ES-I3 (cell line): ENCODE data around the gene PMEPA1.

ENCODE experiments used
- H3K36me3 ChIP-seq: 2 replicates; pipeline ENCODE4 v1.6.1; 2013; ENCODE audit warnings: mild to moderate bottlenecking, low read length, control low read depth, moderate library complexity; ENCODE audit not compliant: insufficient read depth
- H3K4me1 ChIP-seq: 2 replicates; pipeline ENCODE4 v1.6.1; 2013; ENCODE audit warnings: mild to moderate bottlenecking, control low read depth, low read length; ENCODE audit not compliant: insufficient read depth
- H3K9ac ChIP-seq: 2 replicates; pipeline ENCODE4 v1.6.1; 2013; ENCODE audit warnings: low read depth, mild to moderate bottlenecking, low read length, moderate library complexity
- H3K9me3 ChIP-seq: 2 replicates; pipeline ENCODE4 v1.6.1; 2013; ENCODE audit warnings: mild to moderate bottlenecking, low read length, moderate library complexity; ENCODE audit not compliant: control insufficient read depth, insufficient read depth

Gene PMEPA1

DNA sequence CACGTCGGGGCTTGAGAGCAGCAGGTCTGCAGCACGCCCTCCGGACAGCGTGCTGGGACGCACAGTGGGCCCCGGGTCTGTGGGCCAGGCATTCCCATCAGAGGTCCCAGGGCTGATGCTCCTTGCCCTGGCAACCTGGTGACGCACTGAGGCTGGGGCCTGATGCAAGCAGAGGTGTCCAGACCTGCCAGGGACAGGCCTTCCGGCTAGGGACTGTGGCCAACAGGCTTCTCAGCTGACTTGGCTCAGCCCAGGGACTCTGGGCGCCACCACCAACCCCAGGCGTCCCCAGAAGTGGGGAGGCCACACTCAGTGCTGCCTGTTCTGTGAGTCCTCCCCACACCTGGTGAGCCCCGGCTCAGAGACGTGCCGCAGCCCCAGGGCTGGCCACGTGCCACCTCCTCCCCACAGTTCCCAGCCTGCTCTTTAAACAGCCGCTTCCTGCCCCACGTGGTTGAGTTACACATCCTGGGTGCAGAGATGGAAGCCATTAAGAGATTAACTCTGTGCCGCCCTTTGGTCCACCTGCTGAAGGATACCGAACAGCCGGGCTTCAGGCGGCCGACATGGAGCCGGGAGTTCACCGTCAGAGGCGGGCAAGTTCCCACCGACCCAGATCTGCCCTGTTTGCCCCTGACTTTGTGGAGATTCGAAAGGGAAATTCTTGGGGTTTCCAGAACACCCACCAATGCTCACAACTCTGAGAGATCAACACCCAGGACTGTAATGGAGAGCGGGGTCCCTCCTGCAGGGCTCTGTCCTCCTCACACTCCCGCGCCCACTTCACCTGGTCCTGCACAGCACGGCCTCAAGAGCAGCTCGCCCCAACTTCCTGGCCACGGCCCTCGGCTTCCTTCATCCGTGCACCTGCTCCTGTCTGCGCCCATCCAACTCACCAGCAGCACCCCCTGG is 52.0 kb downstream of the PMEPA1 start:
- Histone ChIP-seq H3K9me3 (no peaks in the 10 kb centered on the region), H3K9ac (no peak overlapping the region), H3K36me3 (no peaks in the 10 kb centered on the region; the same call in 1 of the 2 replicates), H3K4me1 (no peaks in the 10 kb centered on the region; the same call in 1 of the 2 replicates)

DNA sequence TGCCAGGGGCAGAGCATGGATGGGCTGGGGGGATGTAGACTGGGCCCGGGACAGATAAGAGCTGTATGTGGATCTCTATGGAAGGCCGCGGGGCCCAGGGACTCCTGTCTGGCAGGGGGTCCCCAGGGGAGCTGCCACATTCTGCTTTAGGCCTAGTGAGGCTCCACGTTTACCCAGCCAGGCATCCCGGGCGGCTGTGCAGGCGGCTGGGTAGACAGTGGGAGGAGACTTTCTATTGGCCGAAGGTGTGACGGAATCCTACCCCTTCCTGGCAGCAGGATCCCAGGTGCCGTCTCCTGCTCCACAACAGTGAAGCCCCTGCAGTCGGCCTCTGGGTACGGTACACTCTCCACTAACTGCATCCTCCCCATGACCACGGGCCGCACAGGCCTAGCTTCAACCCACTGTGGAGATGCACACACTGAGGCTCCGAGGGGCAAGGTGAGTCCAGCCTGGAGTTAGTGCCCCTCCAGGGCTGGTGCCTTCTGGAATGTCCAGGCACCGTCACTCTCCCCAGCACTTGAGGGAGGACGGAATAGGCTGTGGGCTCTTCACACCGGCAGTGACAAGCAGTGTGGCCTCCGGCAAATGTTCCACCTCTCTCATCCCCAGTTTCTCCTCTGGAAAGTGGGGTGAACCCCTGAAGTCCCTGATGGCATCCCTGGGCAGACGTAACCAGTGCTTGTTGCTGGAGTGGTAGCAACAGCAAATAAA is 52.8 kb downstream of the PMEPA1 start:
- Histone ChIP-seq H3K36me3 (no peaks in the 10 kb centered on the region; the same call in 1 of the 2 replicates), H3K9me3 (no peaks in the 10 kb centered on the region), H3K9ac (no peak overlapping the region), H3K4me1 (no peaks in the 10 kb centered on the region; the same call in 1 of the 2 replicates)

DNA sequence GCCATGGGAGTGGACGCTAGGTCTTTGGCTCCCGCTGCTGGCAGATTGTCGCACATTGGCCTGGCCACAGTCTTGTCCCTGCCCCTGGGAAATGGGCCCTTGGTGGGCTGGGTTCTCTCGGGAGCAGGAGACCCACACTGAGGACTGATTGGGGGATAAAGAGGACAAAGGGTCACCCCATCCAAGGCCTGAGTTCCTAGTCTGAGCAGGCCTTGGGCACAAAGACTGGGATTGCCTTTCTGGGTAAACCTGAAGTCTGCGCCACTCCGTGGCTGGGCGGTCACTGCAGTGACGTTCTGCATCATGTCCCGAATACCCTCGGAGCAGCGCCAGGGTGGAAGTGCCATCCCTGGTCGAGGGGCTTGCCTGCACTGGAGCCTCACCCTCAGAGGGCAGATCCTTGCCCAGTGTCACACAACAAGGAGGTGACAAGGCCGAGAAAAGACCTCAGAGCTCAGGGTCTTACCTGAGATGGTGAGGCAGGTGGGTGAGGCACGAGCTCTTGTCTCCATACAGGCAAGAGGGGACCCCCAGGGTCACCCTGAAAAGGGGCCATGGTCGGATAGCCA is 53.5 kb downstream of the PMEPA1 start:
- Histone ChIP-seq H3K9ac (no peak overlapping the region), H3K36me3 (no peaks in the 10 kb centered on the region; the same call in 1 of the 2 replicates), H3K4me1 (no peaks in the 10 kb centered on the region; the same call in 1 of the 2 replicates), H3K9me3 (no peaks in the 10 kb centered on the region)

DNA sequence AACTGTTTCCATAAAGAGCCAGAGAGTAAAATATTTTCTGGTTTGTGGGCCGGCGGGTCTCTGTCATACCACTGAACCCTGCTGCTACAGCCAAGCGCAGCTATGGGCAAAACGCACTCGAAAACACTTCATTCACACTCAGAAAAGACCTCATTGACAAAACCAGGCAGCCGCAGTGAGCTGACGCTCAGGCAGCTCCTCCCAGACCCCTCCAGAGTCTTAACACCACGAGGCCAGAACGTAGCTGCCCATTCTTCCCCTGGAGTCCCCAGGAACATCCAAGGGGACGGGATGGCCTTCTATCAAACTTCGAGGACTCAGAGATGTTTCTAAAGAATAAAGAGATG is 54.0 kb downstream of the PMEPA1 start:
- Histone ChIP-seq H3K9me3 (no peaks in the 10 kb centered on the region), H3K4me1 (no peaks in the 10 kb centered on the region; the same call in 1 of the 2 replicates), H3K36me3 (no peaks in the 10 kb centered on the region; the same call in 1 of the 2 replicates), H3K9ac (no peak overlapping the region)

DNA sequence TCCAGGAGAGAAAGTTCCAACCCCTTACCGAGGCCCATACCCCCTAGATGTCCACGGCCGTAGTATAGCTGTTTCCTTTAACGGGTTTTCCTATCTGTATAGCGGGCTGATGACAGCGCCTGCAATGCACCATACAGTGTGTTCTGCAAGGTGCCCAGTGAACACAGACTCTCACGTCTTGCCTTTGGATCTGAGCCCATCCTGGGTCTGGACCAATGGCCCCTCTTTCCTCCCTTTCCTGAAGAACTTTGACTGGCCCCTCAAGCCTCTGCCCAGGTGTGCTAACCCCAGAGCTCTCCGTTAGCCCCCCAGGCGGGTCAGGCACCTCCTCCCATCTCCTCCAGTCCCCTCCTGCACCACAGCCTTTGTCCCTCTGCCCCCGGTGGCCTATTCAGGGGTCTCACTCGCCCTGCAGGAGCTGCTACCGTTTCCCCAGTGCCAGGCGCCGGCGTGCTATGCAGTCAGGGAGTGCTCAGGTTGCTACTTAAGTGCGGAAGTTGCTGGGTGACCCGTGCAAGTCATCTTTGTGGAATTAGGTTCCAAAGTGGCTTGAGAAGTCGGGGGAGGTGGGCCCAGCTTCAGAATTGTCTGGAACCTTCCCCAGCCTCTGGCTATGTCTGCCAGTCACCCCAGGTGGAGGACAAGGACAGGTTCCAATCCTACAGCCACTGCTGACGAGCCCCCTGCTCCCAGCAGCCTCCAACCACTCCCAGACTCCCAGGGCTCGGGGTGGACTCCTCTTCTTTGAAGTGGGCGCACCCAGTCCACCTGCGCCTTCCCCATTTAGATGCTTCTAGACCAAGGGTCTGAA is 54.6 kb downstream of the PMEPA1 start:
- Histone ChIP-seq H3K4me1 (no peaks in the 10 kb centered on the region; the same call in 1 of the 2 replicates), H3K9ac (no peak overlapping the region), H3K36me3 (no peaks in the 10 kb centered on the region; the same call in 1 of the 2 replicates), H3K9me3 (no peaks in the 10 kb centered on the region)

DNA sequence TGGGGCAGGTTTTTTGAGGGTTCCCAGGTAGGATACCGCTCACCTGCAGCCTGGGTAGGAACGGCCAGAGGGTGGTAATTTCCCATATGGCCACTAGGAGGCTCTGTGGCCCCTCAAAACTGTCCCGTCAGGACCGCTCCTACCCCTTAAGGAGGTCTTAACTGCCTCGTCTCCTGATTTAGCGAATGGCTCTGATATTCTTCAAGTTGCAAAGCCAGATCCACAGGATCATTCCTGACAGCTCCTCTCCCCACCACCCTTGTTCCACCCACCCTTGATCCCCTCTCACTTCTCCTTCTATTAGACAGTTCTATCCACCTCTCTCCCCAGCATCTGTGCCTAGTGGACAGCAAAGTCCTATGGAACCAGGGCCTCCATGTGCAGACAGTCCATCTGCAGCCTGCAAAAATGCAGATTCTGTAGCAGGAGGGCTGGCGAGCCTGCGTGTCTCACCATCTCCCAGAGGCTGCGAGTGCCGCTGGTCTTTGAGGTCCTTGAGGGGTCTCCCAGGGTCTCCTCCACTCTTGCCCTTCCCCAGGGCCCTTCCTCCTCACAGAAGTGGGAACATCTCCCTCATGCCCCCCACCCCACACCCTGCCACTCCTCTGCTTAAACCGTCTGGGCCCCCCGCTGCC is 55.3 kb downstream of the PMEPA1 start:
- Histone ChIP-seq H3K9ac (no peak overlapping the region), H3K36me3 (no peaks in the 10 kb centered on the region; the same call in 1 of the 2 replicates)

DNA sequence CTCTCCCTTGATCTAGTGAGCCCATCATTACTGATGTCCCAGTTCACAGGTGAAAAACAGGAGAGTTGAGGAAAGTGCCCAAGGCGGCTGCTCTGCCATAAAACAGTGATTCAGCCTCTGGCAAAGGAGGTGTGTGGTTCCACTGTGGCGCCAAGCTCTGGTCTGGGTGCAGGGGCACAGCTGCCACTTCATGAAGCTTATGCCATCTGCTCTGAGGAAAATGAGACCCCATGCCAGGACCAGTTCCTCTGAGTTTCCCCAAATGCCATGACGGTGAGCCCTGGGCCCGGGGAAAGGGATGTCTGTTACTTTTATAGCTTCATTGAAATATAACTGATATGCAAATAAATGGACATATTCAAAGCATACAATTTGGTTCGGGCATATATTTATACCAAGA is 55.9 kb downstream of the PMEPA1 start:
- no peaks in the 10 kb centered on the region; the same call in 1 of the 2 replicates for H3K4me1 ChIP-seq
- H3K36me3 ChIP-seq, result no peaks in the 10 kb centered on the region; the same call in 1 of the 2 replicates
- H3K9me3 ChIP-seq, result no peaks in the 10 kb centered on the region
- H3K9ac ChIP-seq, result no peak overlapping the region

More for the DNA sequence above, 55.3 kb downstream of the PMEPA1 start:
- Histone ChIP-seq H3K4me1 (no peaks in the 10 kb centered on the region; the same call in 1 of the 2 replicates), H3K9me3 (no peaks in the 10 kb centered on the region)

DNA sequence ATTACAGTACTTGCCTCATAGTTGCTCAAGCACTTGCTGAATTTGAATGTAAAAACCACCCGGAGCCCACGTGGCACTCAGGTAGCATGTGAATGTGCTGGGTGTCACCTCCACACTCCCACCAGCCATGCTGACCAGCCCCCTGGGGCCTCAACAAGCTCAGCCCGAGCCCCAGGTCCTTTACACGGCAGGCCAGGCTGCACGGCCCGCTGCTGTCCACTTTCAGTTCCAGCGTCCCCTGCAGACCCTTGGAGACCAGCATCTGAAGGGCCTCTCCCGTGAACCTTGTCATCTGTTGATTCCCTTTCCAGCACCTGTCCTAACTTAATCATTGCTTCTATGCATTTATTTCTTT is 56.3 kb downstream of the PMEPA1 start:
- H3K9ac ChIP-seq, result no peak overlapping the region
- H3K4me1 ChIP-seq, result no peaks in the 10 kb centered on the region; the same call in 1 of the 2 replicates
- no peaks in the 10 kb centered on the region for H3K9me3 ChIP-seq
- no peaks in the 10 kb centered on the region; the same call in 1 of the 2 replicates for H3K36me3 ChIP-seq

DNA sequence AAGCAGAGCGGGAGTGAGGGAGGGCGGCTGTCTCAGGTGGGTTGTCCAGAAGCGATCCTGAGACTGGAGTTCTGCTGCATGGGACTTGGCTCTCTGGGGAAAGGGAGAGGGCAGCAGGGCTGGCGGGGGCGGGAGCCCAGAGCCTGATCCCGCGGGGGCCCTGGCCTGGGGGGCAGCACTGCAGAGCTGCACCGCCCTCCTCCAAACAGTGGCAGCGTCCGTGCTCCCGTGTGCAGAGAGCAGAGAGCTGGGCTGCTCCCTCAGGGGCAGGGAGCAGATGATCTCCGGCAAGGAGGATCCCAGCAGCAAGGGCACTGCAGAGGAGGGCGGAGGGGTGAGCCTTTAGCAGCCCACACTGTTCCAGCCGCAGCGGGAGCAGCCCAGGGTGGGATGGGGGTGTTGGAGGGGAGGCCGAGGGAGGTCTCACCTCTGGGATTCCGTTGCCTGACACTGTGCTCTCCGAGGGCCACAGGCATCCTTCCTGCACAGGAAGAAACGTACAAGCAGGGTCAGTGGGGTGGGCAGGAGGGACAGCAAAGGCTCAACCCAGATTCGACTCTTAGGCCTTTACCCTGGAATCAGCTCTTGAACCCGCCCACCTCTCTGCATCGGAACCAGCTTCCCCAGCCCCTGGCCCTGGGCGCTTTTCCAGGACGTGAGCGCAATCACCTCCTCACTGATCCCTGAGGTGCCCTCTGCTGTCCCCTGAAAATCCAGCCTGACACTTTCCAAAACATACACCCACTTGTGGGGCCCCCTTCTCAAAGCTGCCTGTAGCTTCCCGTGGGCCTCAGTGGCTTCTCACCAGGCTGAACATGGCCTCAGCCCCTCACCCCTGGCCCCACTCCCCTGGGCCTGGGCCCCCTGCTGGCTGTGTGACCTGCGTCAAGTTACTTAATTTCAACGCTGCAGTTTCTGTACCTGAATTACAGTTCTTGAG is 56.9 kb downstream of the PMEPA1 start:
- Histone ChIP-seq H3K36me3 (no peaks in the 10 kb centered on the region; the same call in 1 of the 2 replicates), H3K9ac (no peak overlapping the region), H3K4me1 (no peaks in the 10 kb centered on the region; the same call in 1 of the 2 replicates), H3K9me3 (no peaks in the 10 kb centered on the region)

DNA sequence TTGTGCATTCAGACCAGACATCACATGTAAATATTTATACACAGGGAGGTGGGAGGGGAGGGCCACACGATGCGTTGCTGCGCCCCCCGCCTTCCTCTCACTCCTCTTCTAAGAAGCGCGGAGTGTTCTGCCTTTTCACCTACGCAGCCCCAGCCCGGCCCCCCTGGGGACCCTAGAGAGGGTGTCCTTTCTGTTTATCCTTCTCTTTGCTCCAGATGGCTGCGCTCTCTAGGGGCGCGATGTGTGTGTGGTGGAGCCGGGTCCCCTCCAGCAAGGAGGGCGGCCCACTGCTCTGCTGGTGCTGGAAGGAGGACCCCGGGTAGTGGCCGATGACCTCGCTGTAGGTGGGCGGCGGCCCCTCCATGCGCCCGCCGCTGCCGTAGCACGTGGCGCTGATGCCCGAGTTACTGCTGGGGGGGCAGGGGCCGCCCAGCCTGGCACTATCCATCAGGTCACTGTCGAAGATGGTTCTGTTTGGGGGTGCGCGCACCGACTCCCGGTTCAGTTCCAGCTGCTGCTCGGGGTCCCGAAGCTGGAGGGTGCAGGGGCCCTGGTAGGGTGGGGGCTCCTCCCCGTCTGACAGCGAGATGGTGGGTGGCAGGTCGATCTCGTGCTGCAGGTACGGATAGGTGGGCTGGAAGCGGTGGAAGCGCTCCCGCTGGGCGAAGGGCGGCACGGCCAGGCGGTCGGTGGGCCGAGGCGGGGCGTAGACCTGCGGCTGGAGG is 57.8 kb downstream of the PMEPA1 start:
- no peaks in the 10 kb centered on the region for H3K36me3 ChIP-seq
- no peaks in the 10 kb centered on the region; the same call in 1 of the 2 replicates for H3K4me1 ChIP-seq
- no peaks in the 10 kb centered on the region for H3K9me3 ChIP-seq
- no peak overlapping the region for H3K9ac ChIP-seq

DNA sequence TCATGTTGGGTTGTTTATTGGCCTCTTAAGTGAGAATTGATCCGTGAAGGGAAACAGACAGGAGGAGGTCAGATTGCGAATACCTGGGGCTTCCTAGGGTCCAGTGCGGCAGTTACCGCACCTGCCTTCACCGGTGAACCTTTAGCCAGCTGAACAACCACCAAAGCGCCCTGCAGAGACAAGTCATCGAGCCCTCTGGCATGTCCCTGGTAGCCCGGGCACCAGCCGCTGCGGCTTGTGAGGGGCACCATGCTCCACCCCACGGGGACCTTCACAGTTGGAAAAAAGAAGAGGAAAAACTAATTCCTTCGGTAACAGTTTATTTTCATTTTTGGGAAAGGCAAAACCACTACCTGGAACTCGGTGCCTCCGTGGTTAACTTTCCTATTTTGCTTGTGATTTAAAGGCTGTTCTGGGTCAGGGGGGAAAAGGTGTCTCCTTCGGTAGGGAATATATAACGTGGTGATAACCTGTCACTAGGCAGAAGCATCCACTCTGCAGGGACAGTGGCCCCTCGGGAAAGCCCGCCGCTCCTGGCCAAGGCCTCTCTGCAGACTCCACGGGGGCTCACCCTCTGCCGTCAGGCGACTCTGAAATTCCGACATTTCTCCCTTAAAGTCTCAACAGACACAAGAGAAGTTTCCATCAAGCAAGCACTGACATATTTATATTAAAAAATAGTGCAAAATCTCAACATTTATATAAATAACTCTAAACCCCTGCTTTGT is 58.9 kb downstream of the PMEPA1 start:
- Histone ChIP-seq H3K4me1 (no peaks in the 10 kb centered on the region; the same call in 1 of the 2 replicates), H3K36me3 (no peaks in the 10 kb centered on the region), H3K9me3 (no peaks in the 10 kb centered on the region), H3K9ac (no peak overlapping the region)

DNA sequence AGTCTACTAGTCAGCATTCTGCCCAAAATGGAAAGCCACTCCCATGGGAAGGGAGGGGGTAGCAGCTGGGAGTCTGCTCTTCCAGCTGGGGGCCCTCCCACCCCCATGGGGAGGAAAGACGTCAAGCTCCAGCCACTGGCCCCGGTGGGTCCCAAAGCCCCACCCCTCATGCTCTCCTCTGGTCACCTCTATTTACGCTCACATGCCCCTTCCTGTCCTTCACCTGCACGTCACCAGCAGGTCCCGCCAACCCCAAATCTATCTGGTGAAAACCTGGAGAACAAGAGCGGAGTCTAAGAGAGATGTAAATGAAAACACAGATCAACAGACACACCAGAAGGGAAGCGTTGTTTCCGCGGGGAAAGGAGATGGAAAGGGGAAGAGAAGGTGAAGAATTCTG is 59.5 kb downstream of the PMEPA1 start:
- Histone ChIP-seq H3K36me3 (no peaks in the 10 kb centered on the region), H3K9me3 (no peaks in the 10 kb centered on the region), H3K4me1 (no peaks in the 10 kb centered on the region; the same call in 1 of the 2 replicates), H3K9ac (no peak overlapping the region)
